Thoracic aorta (tissue), 2 donors: Measurements from ENCODE around the gene PCDH9. TPM values are rescaled to one million over a fixed set of nuclear protein-coding genes. Genes with fewer than 3 reads are reported as not detected.
"Not testable (repeated sequence)": the region's sequence is repeated elsewhere in the genome, so short reads cannot be mapped to it uniquely, and the experiment has no call there.

Experiments
- ATAC-seq: fragments of 150-250 bp; one replicate; pipeline ENCODE4 v1.8.0; 2017; ENCODE audit warnings: low read depth; ENCODE audit not compliant: insufficient number of reproducible peaks, low FRiP score
- DNase-seq: peaks from one replicate; pipeline ENCODE4 v3.0.0-alpha.2; 2020; ENCODE audit warnings: low spot score
- H3K27ac ChIP-seq, 2 donors: fragments of 200-600 bp; sonication (generic); 1 replicate in 1 of 2; 2 replicates in 1 of 2; pipeline ENCODE4 v1.5.1; 2016; ENCODE audit warnings: mild to moderate bottlenecking in 2 of 2, moderate library complexity in 2 of 2
- H3K27me3 ChIP-seq: fragments of 200-600 bp; sonication (generic); replicated peaks from 2 replicates; pipeline ENCODE4 v1.6.0; 2016; ENCODE audit warnings: mild to moderate bottlenecking; ENCODE audit not compliant: insufficient read depth
- H3K36me3 ChIP-seq: fragments of 200-600 bp; sonication (generic); one replicate; pipeline ENCODE4 v1.5.1; 2016
- H3K4me1 ChIP-seq, 2 donors: fragments of 200-600 bp; sonication (generic); 1 replicate in 1 of 2; 2 replicates in 1 of 2; pipeline versions ENCODE4 v1.5.1 to v1.6.0; 2016; ENCODE audit warnings: low read depth in 2 of 2, mild to moderate bottlenecking in 1 of 2; ENCODE audit not compliant: control insufficient read depth in 1 of 2
- H3K4me3 ChIP-seq: fragments of 200-600 bp; sonication (generic); 2 replicates; pipeline ENCODE4 v1.5.1; 2016; ENCODE audit warnings: mild to moderate bottlenecking
- H3K9me3 ChIP-seq: fragments of 200-600 bp; sonication (generic); 2 replicates; pipeline ENCODE4 v1.5.1; 2016
- CTCF ChIP-seq: fragments of 200-600 bp; sonication (generic); IDR thresholded peaks from one replicate; pipeline ENCODE4 v1.5.1; 2019; ENCODE audit warnings: antibody characterized with exemption
- total RNA-seq, 2 donors: library from RNA; depleted of rRNA; stranded (reverse); fragments of >200 nt; gene quantifications; one replicate each; pipeline versions ENCODE4 v1.1.0 to v1.2.3, GENCODE V29; 2016

PCDH9 gene
- total RNA-seq, 2 donors from 2014 or later, result 12.3 to 15.3 TPM

- no peak for DNase-seq
- ATAC-seq, result no peak
- H3K9me3 ChIP-seq, result peaks cover 13% of the 10 kb centered on the region
- no peak for TF ChIP-seq CTCF
- H3K4me3 ChIP-seq, result no peak overlapping the region
- no peaks in the 10 kb centered on the region for H3K4me1 ChIP-seq
- H3K27ac ChIP-seq, result no peak overlapping the region
- no peaks in the 10 kb centered on the region for H3K36me3 ChIP-seq
- H3K27me3 ChIP-seq, result no peaks in the 10 kb centered on the region
These were observed 464.6 kb downstream of the PCDH9 start for GRCh38 chr13:66765559-66765958.

GRCh38 chr13:66760678-66761077, 469.5 kb downstream of the PCDH9 start:
- not testable (repeated sequence) for ATAC-seq

GRCh38 chr13:66759919-66760318, 470.2 kb downstream of the PCDH9 start:
- no peak for ATAC-seq

More at GRCh38 chr13:66760678-66761077, 469.5 kb downstream of the PCDH9 start:
- H3K27ac ChIP-seq, H3K36me3 ChIP-seq, H3K27me3 ChIP-seq, H3K4me1 ChIP-seq, DNase-seq, H3K4me3 ChIP-seq: not testable (repeated sequence)
- peaks cover 19% of the 10 kb centered on the region for H3K9me3 ChIP-seq

DNA sequence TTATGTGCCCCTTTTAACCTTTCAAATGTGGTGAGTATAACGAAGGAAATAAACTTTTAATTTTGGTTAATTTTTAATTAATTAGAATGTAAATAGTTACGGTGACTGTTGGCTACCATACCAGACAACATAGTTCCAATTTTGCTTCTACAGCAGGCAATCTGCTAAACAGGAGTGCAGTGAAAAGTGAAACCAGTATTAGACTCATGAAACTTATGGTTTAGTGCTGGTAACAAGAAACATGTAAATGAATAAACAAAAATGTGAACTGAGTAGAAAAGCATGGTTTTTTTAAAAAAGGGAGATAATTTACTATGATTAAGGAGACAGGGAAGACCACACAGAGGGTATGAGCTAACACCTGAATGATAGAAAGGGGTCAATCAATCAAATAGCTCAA, 478.4 kb downstream of the PCDH9 start:
- H3K4me1 ChIP-seq, result no peaks in the 10 kb centered on the region
- ATAC-seq, result no peak
- TF ChIP-seq CTCF, result no peak
- DNase-seq, result no peak
- no peak overlapping the region for H3K27ac ChIP-seq
- H3K27me3 ChIP-seq, result no peaks in the 10 kb centered on the region
- H3K4me3 ChIP-seq, result no peak overlapping the region
- H3K9me3 ChIP-seq, result no peaks in the 10 kb centered on the region
- no peaks in the 10 kb centered on the region for H3K36me3 ChIP-seq

More at GRCh38 chr13:66759919-66760318, 470.2 kb downstream of the PCDH9 start:
- H3K36me3 ChIP-seq, result no peaks in the 10 kb centered on the region
- no peak for TF ChIP-seq CTCF
- no peak for DNase-seq
- H3K4me1 ChIP-seq, result no peaks in the 10 kb centered on the region
- peaks cover 19% of the 10 kb centered on the region for H3K9me3 ChIP-seq
- H3K4me3 ChIP-seq, result no peak overlapping the region
- no peaks in the 10 kb centered on the region for H3K27me3 ChIP-seq
- H3K27ac ChIP-seq, result no peak overlapping the region

DNA sequence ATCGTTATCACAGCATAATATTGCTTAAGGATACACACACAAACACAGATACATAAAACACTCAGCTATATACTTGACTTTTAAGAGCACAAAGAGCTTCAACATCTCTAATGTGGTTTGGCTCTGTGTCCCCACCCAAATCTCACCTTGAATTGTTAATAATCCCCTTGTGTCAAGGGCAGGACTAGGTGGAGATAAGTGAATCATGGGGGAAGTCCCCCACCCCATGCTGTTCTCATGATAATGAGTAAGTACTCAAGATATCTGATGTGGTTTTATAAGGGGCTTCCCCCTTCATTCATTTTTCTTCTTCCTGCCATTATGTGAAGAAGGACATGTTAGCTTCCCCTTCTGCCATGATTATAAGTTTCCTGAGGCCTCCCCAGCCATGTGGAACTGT, 481.4 kb downstream of the PCDH9 start:
- TF ChIP-seq CTCF, result no peak
- Histone ChIP-seq H3K36me3 (no peaks in the 10 kb centered on the region), H3K4me1 (no peaks in the 10 kb centered on the region), H3K27me3 (no peaks in the 10 kb centered on the region), H3K9me3 (no peaks in the 10 kb centered on the region), H3K4me3 (no peak overlapping the region), H3K27ac (no peak overlapping the region)
- no peak for ATAC-seq
- DNase-seq, result no peak

- TF ChIP-seq CTCF, result no peak
- ATAC-seq, result no peak
- H3K36me3 ChIP-seq, result no peaks in the 10 kb centered on the region
These were observed 484.8 kb downstream of the PCDH9 start for GRCh38 chr13:66745307-66745706.

More at GRCh38 chr13:66745307-66745706, 484.8 kb downstream of the PCDH9 start:
- Histone ChIP-seq H3K4me3 (no peak overlapping the region), H3K9me3 (no peaks in the 10 kb centered on the region), H3K27ac (no peak overlapping the region), H3K4me1 (no peaks in the 10 kb centered on the region), H3K27me3 (no peaks in the 10 kb centered on the region)
- DNase-seq, result no peak
